SK-N-SH (cell line): ENCODE results near the gene RBM20. TPM values are rescaled to one million over a fixed set of nuclear protein-coding genes. Genes with fewer than 3 reads are reported as not detected.

Source experiments
- CTCF ChIA-PET: fragments of 300-600, 350-600 bp; formaldehyde crosslinking; extraction: SDS; loops from one replicate; lab custom pipeline; 2021; lab: Yijun Ruan, JAX
- POLR2A ChIA-PET: fragments of 350-600 bp; sonication (Branson Sonifier 250); formaldehyde crosslinking; extraction: SDS; loops from one replicate; lab custom pipeline; 2020; ENCODE audit warnings: antibody characterized with exemption, inconsistent platforms; lab: Yijun Ruan, JAX
- DNase-seq: peaks from one replicate; pipeline ENCODE4 v3.0.0; 2012
- H2AFZ ChIP-seq: fragments of 200-600 bp; sonication (generic); 2 replicates; pipeline ENCODE4 v1.8.1; 2016; ENCODE audit warnings: antibody characterized with exemption, mild to moderate bottlenecking, low read depth
- H3F3A ChIP-seq: fragments of 200-600 bp; sonication (generic); replicated peaks from 2 replicates; pipeline ENCODE3; 2016; ENCODE audit warnings: antibody characterized with exemption, mild to moderate bottlenecking; ENCODE audit not compliant: insufficient read depth
- H3K27ac ChIP-seq, 2 experiments: fragments of 200-500 bp in 1 of 2; fragments of 200-600 bp in 1 of 2; sonication (Bioruptor generic) in 1 of 2; sonication (generic), shearing (Covaris generic) in 1 of 2; 2 replicates each; pipeline versions ENCODE4 v1.5.1 to v1.6.1; 2014 to 2016; ENCODE audit warnings: low read depth in 2 of 2, inconsistent platforms in 1 of 2, low read length in 1 of 2, mild to moderate bottlenecking in 1 of 2, mixed read lengths in 1 of 2
- H3K27me3 ChIP-seq: fragments of 200-600 bp; sonication (generic), shearing (Covaris generic); 2 replicates; pipeline ENCODE4 v1.6.1; 2016; ENCODE audit warnings: mixed run types; ENCODE audit not compliant: insufficient read depth
- H3K36me3 ChIP-seq, 2 experiments: fragments of 200-500 bp in 1 of 2; fragments of 200-600 bp in 1 of 2; sonication (Bioruptor generic) in 1 of 2; sonication (generic) in 1 of 2; replicated peaks in 1 of 2; 2 replicates each; pipeline versions ENCODE3 to v1.5.1; 2014 to 2016; ENCODE audit warnings: low read length in 1 of 2, mild to moderate bottlenecking in 1 of 2; ENCODE audit not compliant: insufficient read depth in 2 of 2, control insufficient read depth in 1 of 2
- H3K4me1 ChIP-seq, 2 experiments: fragments of 200-500 bp in 1 of 2; fragments of 200-600 bp in 1 of 2; sonication (Bioruptor generic) in 1 of 2; sonication (generic), shearing (Covaris generic) in 1 of 2; 2 replicates each; pipeline versions ENCODE4 v1.5.1 to v1.6.1; 2014 to 2016; ENCODE audit warnings: low read depth in 1 of 2, low read length in 1 of 2, mixed run types in 1 of 2; ENCODE audit not compliant: insufficient read depth in 2 of 2, control insufficient read depth in 1 of 2
- H3K4me2 ChIP-seq: fragments of 200-600 bp; sonication (generic), shearing (Covaris generic); 2 replicates; pipeline ENCODE4 v1.6.1; 2017; ENCODE audit warnings: mixed run types
- H3K4me3 ChIP-seq, 2 experiments: fragments of 200-500 bp in 1 of 2; fragments of 200-600 bp in 1 of 2; sonication (Bioruptor generic) in 1 of 2; sonication (generic), shearing (Covaris generic) in 1 of 2; 2 replicates each; pipeline versions ENCODE4 v1.5.1 to v1.8.1; 2014 to 2016; ENCODE audit warnings: low read depth in 2 of 2, inconsistent platforms in 1 of 2, low read length in 1 of 2, mild to moderate bottlenecking in 1 of 2, mixed read lengths in 1 of 2, moderate library complexity in 1 of 2
- H3K79me2 ChIP-seq: fragments of 200-600 bp; sonication (generic); 2 replicates; pipeline ENCODE4 v1.8.1; 2017; ENCODE audit warnings: mild to moderate bottlenecking; ENCODE audit not compliant: insufficient read depth
- H3K9ac ChIP-seq: fragments of 200-600 bp; sonication (generic); 2 replicates; pipeline ENCODE4 v1.6.1; 2017; ENCODE audit warnings: mixed run types
- H3K9me2 ChIP-seq: fragments of 200-600 bp; sonication (generic); 2 replicates; pipeline ENCODE4 v1.6.1; 2017; ENCODE audit warnings: mixed run types
- H3K9me3 ChIP-seq: fragments of 200-600 bp; sonication (generic); 2 replicates; pipeline ENCODE4 v1.6.1; 2017; ENCODE audit warnings: mixed run types, mild to moderate bottlenecking, moderate library complexity
- H4K20me1 ChIP-seq: fragments of 200-600 bp; sonication (generic); 2 replicates; pipeline ENCODE4 v1.6.1; 2017; ENCODE audit warnings: mild to moderate bottlenecking, mixed run types; ENCODE audit not compliant: insufficient read depth
- FOSL2 ChIP-seq: IDR thresholded peaks from 2 replicates; pipeline ENCODE4 v1.4.0; 2012; ENCODE audit warnings: low read depth, mild to moderate bottlenecking, moderate library complexity, borderline replicate concordance
- FOXJ3 ChIP-seq: sonication (generic); formaldehyde crosslinking; IDR thresholded peaks from 2 replicates; pipeline ENCODE4 v1.5.1; 2020; ENCODE audit warnings: mild to moderate bottlenecking, missing genetic modification reagents
- JUND ChIP-seq: IDR thresholded peaks from 2 replicates; pipeline ENCODE4 v1.4.0; 2012
- MXI1 ChIP-seq: IDR thresholded peaks from 2 replicates; pipeline ENCODE4 v1.6.1; 2012; ENCODE audit warnings: mild to moderate bottlenecking, low read depth, low read length, improper control_type of control experiment
- POLR2AphosphoS5 ChIP-seq: IDR thresholded peaks from 2 replicates; pipeline ENCODE4 v1.6.1; 2012; ENCODE audit warnings: low read depth, low read length
- RCOR1 ChIP-seq: fragments of 150-350 bp; IDR thresholded peaks from 2 replicates; pipeline ENCODE4 v1.6.1; 2017; ENCODE audit warnings: antibody characterized with exemption, low read length
- RFX5 ChIP-seq: IDR thresholded peaks from 2 replicates; pipeline ENCODE4 v1.6.1; 2012; ENCODE audit warnings: mild to moderate bottlenecking, improper control_type of control experiment, low read length
- RXRA ChIP-seq: IDR thresholded peaks from 2 replicates; pipeline ENCODE4 v1.4.0; 2012; ENCODE audit warnings: low read depth, mild to moderate bottlenecking, borderline replicate concordance
- SIN3A ChIP-seq: IDR thresholded peaks from 2 replicates; pipeline ENCODE4 v1.6.1; 2012; ENCODE audit warnings: low read depth, mild to moderate bottlenecking, low read length, moderate library complexity, borderline replicate concordance
- TEAD4 ChIP-seq: IDR thresholded peaks from 2 replicates; pipeline ENCODE4 v1.4.0; 2012; ENCODE audit warnings: mild to moderate bottlenecking, borderline replicate concordance; ENCODE audit not compliant: insufficient read depth
- WGBS: methylation state at CpG from one replicate; pipeline ENCODE4 v1.1.6; 2017; ENCODE audit warnings: low lambda C conversion rate; 5-methylcytosine and 5-hydroxymethylcytosine counted together
- polyA plus RNA-seq, 3 experiments: library from polyadenylated mRNA; depleted of rRNA; stranded (reverse); fragments of >200 nt; gene quantifications; 2 replicates each; pipeline ENCODE4 v1.2.3, GENCODE V29; 2012
- TF ChIP-seq, protein P1 (sequence below): IDR thresholded peaks from 2 replicates; pipeline ENCODE4; 2012
- TF ChIP-seq, protein P2 (sequence below): fragments of 200-600 bp; sonication (generic); IDR thresholded peaks from 2 replicates; pipeline ENCODE4 v1.6.1; 2017; ENCODE audit warnings: antibody characterized with exemption, mild to moderate bottlenecking, moderate library complexity
- TF ChIP-seq, protein P3 (sequence below): fragments of 150-350 bp; IDR thresholded peaks from 2 replicates; pipeline ENCODE4 v1.6.1; 2017; ENCODE audit warnings: antibody characterized with exemption, low read length, low read depth, borderline replicate concordance

The RBM20 gene
- polyA plus RNA-seq, 1 of the 3 experiments (the other 2 are of a cell fraction): 0.64 TPM

DNA sequence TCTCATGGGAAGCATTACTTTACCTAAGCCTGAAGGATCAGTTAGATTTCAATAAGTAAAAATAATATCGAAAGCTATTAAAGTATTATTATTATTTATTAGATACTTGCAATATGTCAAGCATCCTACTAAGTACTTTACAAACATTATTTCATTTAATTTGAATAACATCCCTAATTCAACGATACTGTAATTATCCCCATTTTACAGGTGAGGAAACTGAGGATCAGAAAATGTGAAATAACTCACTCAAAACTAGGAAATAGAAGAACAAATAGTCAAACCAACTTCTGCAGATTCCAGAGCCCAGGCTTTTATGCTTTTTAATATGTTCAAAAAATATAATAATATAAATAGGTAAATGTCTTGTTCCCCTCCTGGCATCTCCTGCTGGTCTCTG is 217.3 kb downstream of the RBM20 start:
- Histone ChIP-seq H3K9me3 (no peaks in the 10 kb centered on the region), H4K20me1 (no peaks in the 10 kb centered on the region), H3K79me2 (no peaks in the 10 kb centered on the region), H3K4me1 (peaks cover 0 to 44% of the 10 kb centered on the region in 2 experiments; a peak in 2 of 4 replicates), H3K27ac (no peak overlapping the region; a peak in 1 of 4 replicates), H3K4me3 (no peak overlapping the region), H3F3A (no peaks in the 10 kb centered on the region), H3K36me3 (no peaks in the 10 kb centered on the region), H3K9ac (no peak overlapping the region), H3K27me3 (no peaks in the 10 kb centered on the region), H2AFZ (no peak overlapping the region), H3K4me2 (no peak overlapping the region), H3K9me2 (no peaks in the 10 kb centered on the region)
- WGBS: 79% methylated on average over 2 of the region's 2 CpGs
- CTCF ChIA-PET: interaction anchor here (0.7 kb wide), 1 partner anchor 32 kb away, joined by 3 read pairs; no protein-coding TSS in a partner anchor
- POLR2A ChIA-PET: interaction anchor here (3.1 kb wide), 1 partner anchor 10 kb away, joined by 12 read pairs; the partner anchor contains the start of gene PDCD4
- no peak for DNase-seq
- TF ChIP-seq RFX5: no peak
- TF ChIP-seq FOSL2: no peak
- TF ChIP-seq, protein P1, sequence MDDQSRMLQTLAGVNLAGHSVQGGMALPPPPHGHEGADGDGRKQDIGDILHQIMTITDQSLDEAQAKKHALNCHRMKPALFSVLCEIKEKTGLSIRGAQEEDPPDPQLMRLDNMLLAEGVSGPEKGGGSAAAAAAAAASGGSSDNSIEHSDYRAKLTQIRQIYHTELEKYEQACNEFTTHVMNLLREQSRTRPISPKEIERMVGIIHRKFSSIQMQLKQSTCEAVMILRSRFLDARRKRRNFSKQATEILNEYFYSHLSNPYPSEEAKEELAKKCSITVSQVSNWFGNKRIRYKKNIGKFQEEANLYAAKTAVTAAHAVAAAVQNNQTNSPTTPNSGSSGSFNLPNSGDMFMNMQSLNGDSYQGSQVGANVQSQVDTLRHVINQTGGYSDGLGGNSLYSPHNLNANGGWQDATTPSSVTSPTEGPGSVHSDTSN: no peak

DNA sequence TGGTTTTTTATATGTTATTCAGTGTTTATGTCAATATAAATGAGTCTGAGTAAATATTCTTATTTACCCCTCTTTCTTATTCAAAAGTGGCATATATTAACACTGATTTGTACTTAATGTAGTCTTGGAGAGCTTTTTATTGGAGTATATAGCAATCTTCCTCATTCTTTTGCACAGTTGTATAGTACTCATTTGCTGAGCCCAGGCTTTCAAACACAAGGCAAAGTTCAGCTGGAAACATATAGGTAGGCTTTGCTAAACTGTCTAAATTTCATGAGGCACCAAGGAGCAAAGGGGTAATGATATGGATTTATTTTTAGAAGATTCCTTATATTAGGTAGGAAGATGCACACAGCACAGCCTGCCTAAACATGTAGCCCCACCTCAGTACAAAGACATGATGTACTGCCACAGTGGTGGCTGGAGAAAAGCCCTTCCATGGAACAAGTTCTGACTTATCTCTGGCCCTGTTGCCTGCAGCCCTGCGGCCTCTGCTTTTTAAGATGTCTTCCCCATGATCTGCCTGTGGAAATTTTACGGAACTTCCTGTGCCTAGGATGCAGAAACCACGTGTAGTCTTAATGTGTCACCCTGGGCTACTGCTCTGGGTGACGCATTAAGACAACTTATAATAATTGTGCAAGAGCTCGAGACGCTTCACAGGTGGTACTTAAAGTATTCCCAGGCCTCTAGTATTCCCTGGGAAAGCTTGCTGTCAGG is 218.0 kb downstream of the RBM20 start:
- H3K27ac ChIP-seq: no peak overlapping the region
- H3K9me3 ChIP-seq: no peaks in the 10 kb centered on the region
- H3K27me3 ChIP-seq: no peaks in the 10 kb centered on the region
- WGBS: 86% methylated on average over 6 of the region's 6 CpGs
- no peak overlapping the region for H3K4me2 ChIP-seq
- no peak overlapping the region for H3K4me3 ChIP-seq
- no peaks in the 10 kb centered on the region for H3K79me2 ChIP-seq
- H2AFZ ChIP-seq: no peak overlapping the region
- peaks cover 0 to 47% of the 10 kb centered on the region in 2 experiments; a peak in 2 of 4 replicates for H3K4me1 ChIP-seq
- no peaks in the 10 kb centered on the region for H4K20me1 ChIP-seq
- TF ChIP-seq RCOR1: no peak
- TF ChIP-seq SIN3A: no peak
- TF ChIP-seq JUND: no peak
- TF ChIP-seq FOXJ3 (CRISPR knock-in tag): no peak
- no peak for TF ChIP-seq TEAD4
- TF ChIP-seq, protein P2, sequence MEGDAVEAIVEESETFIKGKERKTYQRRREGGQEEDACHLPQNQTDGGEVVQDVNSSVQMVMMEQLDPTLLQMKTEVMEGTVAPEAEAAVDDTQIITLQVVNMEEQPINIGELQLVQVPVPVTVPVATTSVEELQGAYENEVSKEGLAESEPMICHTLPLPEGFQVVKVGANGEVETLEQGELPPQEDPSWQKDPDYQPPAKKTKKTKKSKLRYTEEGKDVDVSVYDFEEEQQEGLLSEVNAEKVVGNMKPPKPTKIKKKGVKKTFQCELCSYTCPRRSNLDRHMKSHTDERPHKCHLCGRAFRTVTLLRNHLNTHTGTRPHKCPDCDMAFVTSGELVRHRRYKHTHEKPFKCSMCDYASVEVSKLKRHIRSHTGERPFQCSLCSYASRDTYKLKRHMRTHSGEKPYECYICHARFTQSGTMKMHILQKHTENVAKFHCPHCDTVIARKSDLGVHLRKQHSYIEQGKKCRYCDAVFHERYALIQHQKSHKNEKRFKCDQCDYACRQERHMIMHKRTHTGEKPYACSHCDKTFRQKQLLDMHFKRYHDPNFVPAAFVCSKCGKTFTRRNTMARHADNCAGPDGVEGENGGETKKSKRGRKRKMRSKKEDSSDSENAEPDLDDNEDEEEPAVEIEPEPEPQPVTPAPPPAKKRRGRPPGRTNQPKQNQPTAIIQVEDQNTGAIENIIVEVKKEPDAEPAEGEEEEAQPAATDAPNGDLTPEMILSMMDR: no peak
- TF ChIP-seq, protein P3, sequence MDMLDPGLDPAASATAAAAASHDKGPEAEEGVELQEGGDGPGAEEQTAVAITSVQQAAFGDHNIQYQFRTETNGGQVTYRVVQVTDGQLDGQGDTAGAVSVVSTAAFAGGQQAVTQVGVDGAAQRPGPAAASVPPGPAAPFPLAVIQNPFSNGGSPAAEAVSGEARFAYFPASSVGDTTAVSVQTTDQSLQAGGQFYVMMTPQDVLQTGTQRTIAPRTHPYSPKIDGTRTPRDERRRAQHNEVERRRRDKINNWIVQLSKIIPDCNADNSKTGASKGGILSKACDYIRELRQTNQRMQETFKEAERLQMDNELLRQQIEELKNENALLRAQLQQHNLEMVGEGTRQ: no peak
- TF ChIP-seq POLR2AphosphoS5: no peak
- TF ChIP-seq RXRA: no peak
- no peak for TF ChIP-seq MXI1
- H3K36me3 ChIP-seq: no peaks in the 10 kb centered on the region
- no peaks in the 10 kb centered on the region for H3K9me2 ChIP-seq
- POLR2A ChIA-PET: no interaction called here
- no peak for DNase-seq
- no peak overlapping the region for H3K9ac ChIP-seq
- CTCF ChIA-PET: interaction anchor here (0.6 kb wide), 1 partner anchor 251 kb away, joined by 3 read pairs; no protein-coding TSS in a partner anchor
- no peaks in the 10 kb centered on the region for H3F3A ChIP-seq
